Hematopoietic multipotent progenitor cell treated with erythropoietin and hydrocortisone succinate and interleukin-3 and kit ligand, for 17 days (in vitro differentiated cells): ENCODE data around the gene DNAJB8.

Experiments used
- DNase-seq: peaks from one replicate; pipeline ENCODE4 v3.0.0-alpha.2; 2015; ENCODE audit warnings: low spot score

DNAJB8 gene

DNA sequence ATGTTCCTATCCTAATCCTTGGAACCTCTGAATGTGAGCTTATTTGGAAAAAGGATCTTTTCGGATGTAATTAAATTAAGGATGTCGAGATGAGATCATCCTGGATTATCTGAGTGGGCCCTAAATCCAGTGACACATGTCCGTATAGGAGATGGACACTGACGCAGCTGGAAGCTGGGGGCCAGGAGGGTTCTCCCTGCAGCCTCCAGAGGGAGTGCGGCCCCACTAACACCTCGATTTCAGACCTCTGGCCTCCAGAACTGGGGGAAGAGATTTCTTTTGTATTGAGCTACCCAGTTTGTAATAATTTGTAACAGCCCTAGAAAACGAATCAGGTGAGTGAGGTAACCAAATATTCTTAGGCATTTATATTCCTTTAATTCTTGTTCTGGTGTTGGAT, 2.5 kb downstream of the DNAJB8 start:
- no peak for DNase-seq

DNA sequence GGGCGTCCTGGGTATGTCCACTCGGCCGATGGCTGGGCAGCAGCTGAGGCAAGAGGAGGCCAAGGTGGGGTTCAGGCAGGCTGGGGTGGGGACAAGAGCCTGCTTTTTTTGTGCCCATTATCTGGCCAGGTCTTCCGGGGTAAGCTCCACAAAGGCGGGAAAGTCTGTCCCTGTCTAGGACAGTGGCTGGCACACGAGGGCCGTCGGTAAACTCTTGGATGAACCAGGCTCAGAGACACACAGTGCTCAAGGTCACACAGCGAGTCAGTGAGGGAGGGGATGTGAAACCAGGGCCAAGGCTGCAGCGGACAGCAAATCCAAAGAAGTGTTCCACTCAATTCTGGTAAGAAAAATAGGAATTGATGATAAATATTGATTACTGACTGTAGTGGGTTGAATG, 2.9 kb downstream of the DNAJB8 start:
- DNase-seq, result no peak

DNA sequence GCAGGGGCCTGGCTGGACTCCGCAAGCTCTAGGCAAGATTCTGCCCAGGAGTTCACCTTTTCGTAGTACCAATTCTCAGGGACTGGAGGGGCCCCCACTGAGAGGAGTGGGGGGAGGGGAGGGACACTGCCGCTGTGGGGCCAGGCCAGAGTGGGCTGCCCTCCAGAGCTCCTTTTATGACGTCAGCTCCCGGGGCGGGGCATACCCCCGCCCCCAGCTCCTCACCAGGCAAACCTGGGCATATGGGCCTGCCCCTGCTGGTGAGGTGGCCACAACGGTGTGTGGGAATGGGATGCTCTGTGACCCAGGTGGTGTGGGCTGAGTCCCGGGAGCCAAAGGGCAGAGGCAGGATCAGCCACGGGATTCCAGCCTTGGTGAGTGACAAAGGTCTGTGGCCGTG, 3.3 kb downstream of the DNAJB8 start:
- DNase-seq, result no peak

DNA sequence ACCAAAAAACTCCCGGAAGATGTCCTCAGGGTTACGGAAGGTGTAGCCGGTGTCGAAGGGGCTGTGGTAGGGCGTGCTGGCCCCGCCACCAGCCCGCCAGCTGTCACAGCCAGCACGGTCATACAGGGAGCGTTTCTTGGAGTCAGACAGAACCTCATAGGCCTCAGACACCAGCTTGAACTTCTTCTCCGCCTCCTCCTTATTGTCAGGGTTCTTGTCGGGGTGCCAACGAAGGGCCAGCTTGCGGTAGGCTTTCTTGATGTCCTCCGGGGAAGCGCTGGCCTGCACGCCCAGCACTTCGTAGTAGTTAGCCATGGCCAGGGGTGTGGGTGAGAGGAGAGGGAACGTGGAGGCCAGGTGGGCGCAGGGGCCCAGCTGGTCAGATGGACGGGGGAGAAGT, 3.8 kb downstream of the DNAJB8 start:
- no peak for DNase-seq

DNA sequence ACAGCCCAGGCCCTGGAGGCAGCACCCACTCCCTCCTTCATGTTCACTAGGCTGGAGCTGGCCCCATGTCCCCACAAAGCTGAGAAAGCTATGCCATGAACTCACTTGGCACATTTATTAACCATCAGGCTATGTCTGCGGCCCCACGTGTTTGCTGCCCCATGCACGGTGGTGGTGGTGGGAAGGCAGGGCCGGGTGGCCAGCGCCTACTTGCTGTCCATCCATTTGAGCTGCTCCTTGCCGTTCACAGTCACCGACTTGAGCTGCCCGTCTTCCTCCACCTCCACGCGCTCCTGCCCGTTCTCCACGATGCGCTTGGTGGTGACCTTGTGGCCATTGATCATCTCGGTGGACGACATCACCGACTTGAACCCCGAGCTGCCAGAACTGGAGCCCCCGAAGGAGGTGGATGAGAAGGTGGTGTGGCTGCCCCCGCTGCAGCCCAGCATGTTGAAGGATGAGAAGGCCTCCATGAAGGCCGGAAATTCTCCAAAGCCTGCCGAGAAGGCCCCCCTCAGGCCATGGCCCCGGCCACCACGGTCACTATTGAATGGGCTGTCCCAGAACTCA, 4.3 kb downstream of the DNAJB8 start:
- DNase-seq, result no peak

DNA sequence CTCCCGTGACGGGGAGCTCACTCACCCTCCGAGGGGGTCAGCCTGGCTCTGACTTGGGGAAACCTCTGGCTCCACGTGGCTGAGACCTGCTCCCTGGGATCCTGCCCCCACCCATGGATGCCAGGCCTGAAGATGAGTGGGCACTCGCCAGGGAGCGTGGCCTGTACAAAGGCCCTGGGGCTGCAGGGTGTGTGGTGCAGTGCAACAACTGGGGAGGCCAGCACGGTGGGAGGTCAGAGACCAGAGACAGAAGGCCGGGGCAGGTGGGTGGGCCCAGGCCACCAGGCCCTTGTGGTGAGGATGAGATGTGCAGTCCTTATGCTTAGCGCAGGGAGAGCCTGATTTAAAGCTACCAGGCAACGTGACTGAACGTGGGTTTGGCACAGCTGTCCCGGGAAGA, 5.0 kb downstream of the DNAJB8 start:
- no peak for DNase-seq

DNA sequence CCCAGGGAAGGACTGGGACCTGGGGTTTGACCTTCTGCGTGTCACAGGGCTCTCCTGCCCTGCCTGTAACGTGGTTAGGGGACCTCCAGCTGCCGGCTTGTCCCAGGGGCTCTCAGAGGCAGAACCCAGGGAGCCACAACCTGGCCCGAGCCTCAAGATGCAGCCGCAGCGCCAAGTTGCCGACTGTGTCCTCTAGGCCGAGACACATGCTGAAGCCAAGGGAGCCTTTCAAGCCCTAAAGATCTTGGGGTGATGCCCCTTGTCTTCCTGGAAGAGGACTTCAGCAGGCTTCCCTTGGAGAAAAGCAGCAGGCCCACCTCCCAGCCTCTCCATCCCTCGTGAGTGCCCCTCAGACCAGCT, 7.2 kb downstream of the DNAJB8 start:
- no peak for DNase-seq

DNA sequence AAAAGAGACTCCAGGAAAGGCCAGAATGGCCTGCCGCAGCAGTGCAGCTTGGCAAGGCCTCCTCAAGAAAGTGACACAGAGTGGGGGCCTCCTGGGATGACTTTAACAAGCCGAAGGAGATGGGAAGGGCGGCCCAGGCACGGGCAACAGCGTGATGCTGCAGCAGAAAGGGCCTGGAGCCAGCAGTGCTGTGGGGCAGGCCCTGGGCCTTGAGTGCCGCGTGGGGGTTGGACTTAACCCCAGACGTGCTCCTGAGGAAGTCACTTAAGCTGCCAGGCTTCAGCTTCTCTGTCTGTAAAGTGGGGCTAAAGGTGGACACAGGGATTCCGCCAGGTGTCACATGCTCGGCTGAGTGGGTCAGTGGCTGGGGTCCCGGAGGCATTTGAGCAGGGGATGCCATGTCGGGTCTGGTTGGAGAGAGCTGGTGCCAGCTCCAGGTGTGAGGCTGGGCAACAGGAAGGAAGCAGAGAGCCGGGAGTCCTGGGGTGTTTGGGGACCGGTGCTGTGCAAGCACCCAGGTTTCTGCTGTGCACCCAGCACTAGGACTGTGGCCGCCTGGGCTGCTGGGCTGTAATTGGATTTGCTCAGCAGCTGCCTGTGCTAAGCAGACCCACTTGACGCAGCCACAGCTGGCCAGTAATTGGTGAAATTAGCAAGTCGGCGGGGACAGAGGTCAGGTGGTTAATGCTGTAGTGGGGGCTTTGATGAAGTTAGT, 7.8 kb downstream of the DNAJB8 start:
- no peak for DNase-seq

DNA sequence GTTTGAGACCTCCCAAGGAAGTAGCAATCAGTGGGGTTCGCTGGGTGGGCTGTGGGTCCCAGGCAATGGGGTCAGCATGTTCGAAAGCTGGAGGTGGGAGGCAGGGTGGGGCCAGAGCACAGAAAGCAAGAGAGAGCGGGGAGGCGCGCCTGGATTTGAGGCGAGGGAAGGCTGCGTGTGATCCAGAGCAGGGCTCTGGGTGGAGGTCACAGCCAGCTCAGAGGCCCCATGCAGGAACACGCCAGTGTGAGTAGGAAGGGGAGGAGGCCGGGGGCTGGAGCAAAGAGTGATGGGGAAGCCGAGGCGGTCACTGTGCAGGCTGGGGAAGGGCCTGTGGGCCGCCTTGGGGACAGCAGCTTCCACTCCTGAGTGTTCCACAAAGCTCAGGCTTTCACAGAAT, 8.8 kb downstream of the DNAJB8 start:
- DNase-seq, result no peak

DNA sequence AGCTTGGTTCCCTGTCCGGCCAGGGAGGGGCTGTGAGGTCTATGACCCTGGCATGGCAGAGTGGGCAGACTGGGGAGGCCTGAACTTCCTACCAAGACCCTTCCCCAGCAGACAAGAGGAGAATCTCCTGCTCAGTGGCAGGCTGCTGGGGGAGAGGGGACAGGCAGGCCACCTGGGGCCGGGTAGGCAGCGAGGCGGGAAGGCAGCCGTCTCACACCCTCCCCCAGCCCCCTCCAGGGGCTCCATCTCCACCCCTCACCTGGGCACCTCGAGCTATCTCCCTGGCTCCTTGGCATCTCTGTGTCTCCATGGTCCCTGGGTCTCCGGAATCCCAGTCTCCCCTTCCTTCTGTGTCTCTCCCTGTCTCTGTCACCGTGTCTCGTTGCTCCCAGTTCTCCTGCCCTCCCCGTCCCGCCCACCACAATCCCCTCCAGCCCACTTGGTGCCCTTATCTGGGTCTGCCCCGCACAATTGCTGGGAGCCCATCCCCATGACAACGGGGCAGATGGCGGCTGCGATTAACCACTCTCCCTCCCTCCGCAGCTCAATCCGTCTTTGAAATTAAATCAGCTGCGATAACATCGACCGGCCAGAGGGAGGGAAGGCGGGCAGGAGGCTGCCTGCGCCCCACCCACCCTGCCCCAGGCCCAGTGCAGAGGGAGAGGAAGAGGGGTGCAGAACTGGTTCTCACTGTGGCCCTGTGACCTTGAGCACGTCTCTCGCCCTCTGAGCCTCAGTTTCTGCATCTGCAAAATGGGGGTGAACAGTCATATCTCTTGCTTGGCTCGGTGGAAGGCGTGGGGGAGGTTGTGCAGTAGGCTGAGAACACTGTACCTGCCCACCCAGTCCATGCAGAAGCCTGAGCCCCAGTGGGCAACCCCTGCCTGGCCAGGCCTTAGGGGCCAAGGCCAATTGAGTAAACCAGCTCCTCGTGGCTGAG, 9.6 kb downstream of the DNAJB8 start:
- DNase-seq, result no peak

DNA sequence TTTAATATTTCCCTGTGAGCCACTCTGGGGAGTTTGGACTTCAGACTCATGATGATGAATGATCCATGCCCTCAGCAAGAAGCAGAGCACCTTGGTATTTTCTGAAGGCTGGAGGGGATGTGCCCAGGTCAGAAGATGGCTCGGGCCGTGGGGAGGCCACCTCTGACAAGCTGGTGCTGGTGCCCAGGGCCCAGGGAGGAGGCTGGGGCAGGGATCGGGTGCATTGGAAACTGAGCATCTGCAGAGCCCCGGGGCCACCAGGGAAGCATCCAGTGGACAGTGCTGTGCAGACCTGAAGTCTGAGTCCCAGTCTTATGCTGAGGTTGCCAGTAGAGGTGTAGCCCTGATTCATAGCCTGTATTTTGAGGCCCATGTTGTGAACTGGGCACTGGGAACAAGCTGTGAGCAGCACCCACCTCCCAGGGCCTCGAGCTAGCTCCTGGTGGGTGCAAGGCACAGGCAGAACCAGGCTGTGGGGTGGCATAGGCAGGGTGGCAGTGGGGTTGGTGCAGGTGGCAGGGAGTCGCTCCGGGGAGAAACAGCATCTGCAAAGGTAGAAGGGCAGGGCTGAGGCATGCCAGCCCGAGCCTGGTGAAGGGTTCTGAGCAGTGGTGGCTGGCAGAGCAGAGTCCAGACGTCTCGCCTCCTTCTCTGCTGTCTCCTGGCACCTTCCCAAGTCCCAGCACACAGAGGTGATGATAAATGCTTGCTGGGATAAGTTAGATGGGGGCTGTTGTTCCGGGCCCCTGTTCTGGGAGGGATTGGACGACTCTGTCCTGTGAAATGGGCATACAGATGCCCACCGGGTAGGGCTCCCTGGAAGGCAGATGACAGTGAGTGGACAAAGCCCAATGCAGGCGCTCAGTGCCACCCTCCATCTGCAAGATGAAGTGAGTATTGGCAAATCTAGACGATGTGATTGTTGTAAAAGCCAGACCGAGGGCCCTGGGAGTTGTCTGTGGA, 10.6 kb downstream of the DNAJB8 start:
- no peak for DNase-seq

DNA sequence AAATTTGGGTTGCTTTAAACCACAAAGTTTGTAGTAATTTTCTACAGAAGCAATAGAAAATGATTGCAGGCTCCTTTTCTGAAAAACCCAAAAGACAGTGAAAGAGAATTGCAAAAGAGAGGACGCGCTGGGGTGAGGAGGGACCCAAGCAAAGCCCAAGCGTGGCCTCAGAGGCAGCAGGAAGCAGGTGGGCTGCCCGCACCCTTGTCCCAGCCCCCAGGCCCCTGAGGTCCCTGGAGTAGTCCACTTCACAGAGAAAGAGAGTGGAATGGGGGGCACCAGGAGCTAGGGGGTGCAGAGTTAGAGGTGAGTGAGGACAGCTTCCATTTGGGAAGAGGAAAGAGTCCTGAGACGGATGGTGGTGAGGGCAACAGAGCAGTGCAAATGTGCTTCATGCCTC, 11.6 kb downstream of the DNAJB8 start:
- no peak for DNase-seq

DNA sequence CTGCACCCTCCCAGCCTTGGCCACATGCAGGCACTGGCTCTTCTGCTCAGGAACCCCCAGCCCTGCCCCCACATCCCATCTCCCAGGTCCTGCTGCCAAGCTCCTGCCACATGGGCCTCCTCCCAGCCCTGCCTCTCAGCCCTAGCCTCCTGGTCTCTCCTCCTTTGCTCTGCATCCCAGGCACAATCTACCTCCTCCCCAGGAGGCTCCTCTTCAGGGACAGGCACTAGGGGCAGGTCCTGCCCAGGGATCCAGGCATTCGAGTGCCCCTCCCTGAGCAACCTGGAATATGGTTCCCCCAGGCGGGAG, 12.4 kb downstream of the DNAJB8 start:
- DNase-seq, result no peak

DNA sequence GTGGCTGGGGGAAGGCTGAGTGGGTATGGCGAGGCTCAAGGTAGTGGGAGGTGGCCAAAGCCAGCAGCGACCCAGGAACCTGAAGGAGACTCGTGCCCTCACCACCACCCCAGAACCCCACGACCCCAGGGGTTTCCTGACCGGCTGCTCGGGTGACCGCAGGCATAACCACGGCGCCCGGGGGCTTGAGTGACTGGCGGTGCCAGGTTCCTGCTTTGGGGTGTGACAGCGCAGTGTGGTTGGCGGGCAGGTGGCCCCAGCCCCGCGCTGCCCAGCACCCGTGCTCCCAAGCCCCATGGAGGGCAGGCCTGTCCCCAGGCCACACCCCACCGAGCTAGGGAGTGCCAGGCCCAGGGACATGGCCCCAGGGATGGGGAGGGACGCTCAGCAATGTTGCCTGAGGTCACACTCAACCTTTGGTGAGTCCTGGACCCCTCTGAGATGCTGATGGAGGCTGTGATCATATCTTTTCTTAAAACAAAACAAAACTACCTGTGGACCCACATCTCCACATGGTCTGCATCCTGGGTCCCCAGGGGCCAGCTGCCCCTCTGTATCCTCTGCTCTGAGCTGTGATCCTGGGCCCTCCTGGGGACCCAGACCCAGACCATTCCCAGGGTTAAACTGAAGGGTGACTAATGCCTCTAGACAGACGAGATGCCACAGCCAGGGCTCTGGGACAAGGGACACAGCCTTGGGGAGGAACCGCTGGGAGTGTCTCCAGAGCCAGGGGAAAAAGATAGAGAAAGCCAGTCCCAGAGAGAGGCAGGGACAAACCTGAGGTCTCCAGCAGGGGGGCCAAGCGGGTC, 13.0 kb downstream of the DNAJB8 start:
- no peak for DNase-seq

DNA sequence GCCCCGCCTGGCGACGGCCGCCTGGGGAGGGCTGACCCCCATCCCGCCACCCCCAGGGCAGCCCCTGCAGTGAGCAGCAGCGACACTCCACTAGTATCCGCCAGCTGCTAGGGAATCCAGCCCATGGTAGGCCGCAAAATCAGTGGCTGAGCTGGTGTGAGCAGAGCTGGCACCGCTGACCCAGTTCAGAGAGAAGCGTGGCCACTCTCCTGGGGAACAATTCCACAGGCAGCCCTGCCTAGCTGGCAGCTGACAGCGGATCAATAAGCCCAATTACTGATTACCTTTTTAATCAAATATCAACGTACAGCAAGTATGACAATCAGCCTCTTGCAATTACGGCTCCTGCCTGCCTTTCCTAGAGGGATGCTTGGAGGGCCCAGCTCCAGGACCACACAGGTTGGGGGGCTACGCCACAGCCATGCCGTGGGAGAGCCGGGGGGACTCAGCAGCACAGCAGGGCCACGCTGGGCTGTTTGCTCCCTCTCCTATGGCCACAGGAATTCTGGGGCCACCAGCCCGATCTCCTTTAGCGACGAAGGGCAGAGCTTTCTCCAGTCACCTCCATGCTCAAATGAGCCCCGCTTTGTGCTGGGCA, 13.9 kb downstream of the DNAJB8 start:
- no peak for DNase-seq

DNA sequence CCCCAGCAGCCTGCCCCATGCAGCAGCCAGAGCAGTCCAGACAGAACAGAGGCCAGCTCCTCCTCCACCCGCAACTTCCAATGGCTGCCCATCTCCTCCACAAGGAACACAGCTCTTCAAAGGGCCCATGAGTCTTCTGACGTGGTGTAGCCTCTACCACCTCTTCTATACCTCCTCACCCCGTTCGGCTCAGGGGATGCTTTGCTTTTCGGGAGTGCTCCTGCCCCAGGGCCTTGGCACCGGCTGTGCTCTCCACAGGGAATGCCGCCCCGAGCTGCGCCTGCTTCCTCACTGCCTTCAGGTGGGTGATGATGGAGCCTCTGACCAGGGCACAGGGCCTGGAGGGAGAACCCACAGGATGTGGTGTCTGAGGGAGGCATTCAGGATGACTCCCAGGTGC, 14.6 kb downstream of the DNAJB8 start:
- DNase-seq, result no peak

DNA sequence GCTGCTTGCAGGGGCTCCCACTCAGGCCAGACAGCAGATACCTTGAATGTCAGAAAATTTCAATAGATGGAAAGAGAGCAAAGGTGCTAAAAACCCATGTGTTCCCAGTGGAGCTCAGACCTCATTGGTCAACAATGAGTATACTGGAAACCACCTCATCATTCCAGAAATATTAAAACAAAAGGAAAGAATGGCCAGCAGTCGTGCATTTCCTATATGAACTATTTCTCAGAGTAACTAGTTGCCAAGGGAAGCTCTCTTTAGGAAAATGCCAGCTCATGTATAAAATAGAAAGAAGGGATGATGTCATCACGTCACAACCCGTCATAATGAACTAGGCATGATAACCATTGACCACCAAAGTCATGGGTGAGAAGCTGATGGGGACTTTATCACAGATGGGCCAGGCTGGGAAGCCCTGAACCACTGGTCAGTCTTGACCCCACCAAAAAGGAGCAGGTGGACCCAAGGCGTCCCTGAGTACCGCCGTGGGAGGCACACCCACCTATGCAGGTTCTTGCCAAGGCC, 17.5 kb downstream of the DNAJB8 start:
- DNase-seq, result no peak

DNA sequence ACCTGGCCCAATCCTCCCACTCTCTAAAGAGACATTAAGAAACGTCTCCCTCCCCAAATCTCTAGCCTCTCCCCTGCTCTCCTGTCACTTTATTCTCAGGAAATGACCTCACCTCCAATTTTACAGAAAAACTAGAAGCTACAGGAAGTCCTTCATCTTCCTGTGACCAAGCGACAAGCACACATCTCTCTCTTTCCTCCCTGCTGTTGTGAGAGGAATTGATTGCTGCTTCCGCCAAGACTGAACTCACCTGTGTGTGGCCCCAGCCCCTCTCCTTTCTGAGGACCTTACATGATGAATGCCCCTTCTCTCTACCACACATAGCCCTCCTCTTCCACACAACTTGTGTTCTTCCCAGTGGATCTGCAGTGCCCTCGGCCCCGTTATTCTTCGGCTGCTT, 18.2 kb downstream of the DNAJB8 start:
- DNase-seq, result no peak

DNA sequence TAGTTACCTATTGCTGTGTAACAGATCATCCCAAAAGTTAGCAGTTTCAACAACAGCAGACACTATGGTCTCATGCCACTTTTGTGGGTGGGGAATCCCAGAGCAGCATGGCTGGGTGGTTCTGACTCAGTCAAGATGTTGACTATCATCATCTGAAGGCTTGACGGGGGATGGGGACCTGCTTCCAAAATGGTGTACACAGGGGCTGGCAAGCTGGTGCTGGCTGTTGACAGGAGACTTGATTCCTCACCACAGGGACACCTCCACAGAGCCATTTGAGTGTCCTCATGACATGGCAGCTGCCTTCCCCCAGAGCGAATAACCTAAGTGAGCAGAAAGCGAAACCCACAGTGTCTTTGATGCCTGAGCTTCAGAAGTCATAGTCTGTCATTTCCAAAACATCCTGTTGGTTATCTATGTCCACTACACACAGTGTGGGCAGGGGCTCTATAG, 19.1 kb downstream of the DNAJB8 start:
- DNase-seq, result no peak

DNA sequence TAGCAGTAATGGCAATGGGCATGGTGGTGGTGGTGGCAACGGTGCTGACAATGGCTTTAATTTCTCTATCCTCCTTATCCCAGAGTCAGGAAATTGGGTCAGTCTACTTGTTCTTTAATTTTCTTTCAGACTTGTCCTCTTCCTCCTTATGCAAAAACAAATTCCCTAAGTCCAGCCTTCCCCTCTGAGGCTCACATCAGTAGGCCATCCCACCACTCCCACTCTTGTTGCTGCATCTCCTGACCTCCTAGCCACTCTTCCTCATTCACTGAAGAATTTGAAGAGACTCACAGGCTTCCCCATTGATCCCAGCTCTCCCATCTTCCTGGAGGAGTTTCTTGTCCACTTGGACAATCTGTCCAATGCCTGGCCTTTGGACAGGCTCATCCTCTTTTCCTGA, 19.9 kb downstream of the DNAJB8 start:
- DNase-seq, result no peak

DNA sequence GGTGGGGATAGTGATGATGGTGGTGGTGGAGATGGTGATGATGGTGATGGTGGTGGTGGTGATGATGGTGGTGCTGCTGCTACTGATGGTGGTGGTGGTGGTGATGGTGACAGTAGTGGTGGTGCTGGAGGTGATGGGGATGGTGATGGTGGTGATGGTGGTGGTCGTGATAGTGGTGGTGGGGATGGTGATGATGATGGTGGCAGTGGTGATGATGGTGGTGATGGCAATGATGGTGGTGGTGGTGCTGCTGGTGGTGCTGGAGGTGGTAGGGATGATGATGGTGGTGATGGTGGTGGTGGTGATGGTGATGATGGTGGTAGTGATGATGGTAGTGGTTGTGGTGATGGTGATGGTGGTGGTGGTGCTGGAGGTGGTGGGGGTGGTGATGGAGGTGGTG, 21.3 kb downstream of the DNAJB8 start:
- no peak for DNase-seq
